Lower leg skin (tissue), 3 donors: ENCODE measurements around the gene ELF4.

Source experiments
- CTCF ChIP-seq, 3 donors: fragments of 450-650 bp; IDR thresholded peaks; one replicate each; pipeline ENCODE4 v1.5.1; 2016; ENCODE audit warnings: antibody characterized with exemption in 3 of 3, mild to moderate bottlenecking in 3 of 3, moderate library complexity in 2 of 3
- POLR2A ChIP-seq, 2 donors: fragments of 450-650 bp; IDR thresholded peaks; one replicate each; pipeline ENCODE4 v1.6.1; 2016 to 2017; ENCODE audit warnings: antibody characterized with exemption in 2 of 2, mild to moderate bottlenecking in 1 of 2, moderate library complexity in 1 of 2

- no peak for TF ChIP-seq CTCF (IDR thresholded peaks at IDR 0.05)
- TF ChIP-seq POLR2A (IDR thresholded peaks at IDR 0.05), result no peak
Observed at GRCh38 chrX:130114141-130114588, 3.9 kb upstream of the ELF4 start.
